ENCODE data around the gene RPH3AL. TPM values are rescaled to one million over a fixed set of nuclear protein-coding genes. Genes with fewer than 3 reads are reported as not detected.

RPH3AL gene
- total RNA-seq, 4 donors from 2014 or later, result 8.6 to 21.0 (median 17.4) TPM

- Histone ChIP-seq H3K27ac (no peak overlapping the region), H3K4me3 (no peak overlapping the region), H3K36me3 (no peaks in the 10 kb centered on the region), H3K4me1 (peaks cover 0 to 31% (median 4%) of the 10 kb centered on the region in 3 donors), H3K27me3 (peaks cover 16% of the 10 kb centered on the region), H3K9me3 (no peaks in the 10 kb centered on the region)
- WGBS, 2 donors (ENCODE audit: low coverage in 1 of 2), result 93 to 100% methylated on average over 8 to 11 of the region's 24 CpGs
- no peak for TF ChIP-seq POLR2AphosphoS5 (IDR thresholded peaks at IDR 0.05)
- no peak for TF ChIP-seq EP300 (IDR thresholded peaks at IDR 0.05)
- no peak for TF ChIP-seq POLR2A (IDR thresholded peaks at IDR 0.05)
- TF ChIP-seq CTCF (IDR thresholded peaks at IDR 0.05), result no peak
- ATAC-seq, result no peak
These were observed 88.8 kb downstream of the RPH3AL start for GRCh38 chr17:263773-264172.

DNA sequence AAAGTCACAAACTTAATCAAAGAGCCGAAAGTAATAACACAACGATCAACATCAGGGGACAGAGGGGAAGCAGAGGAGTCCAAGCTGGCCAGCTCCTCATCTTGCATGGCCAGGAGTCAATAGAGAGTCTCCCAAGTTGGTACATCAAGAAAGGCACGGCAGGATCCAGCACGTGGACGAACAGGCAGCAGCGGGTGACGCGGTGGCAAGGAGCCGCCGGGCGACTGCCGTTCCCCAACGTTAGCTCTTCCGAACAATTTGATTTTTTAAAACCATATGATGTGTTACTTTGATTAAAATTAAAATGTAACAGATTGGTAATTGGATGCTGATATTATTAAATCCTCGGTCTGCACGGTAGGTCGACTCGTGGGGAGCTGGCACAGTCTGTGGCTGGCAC is 89.3 kb downstream of the RPH3AL start:
- Histone ChIP-seq H3K4me3 (no peak overlapping the region), H3K27ac (no peak overlapping the region), H3K27me3 (peaks cover 16% of the 10 kb centered on the region), H3K36me3 (no peaks in the 10 kb centered on the region), H3K9me3 (no peaks in the 10 kb centered on the region), H3K4me1 (peaks cover 0 to 31% (median 4%) of the 10 kb centered on the region in 3 donors)
- ATAC-seq, result no peak
- TF ChIP-seq CTCF (IDR thresholded peaks at IDR 0.05), result no peak
- TF ChIP-seq EP300 (IDR thresholded peaks at IDR 0.05), result no peak
- TF ChIP-seq POLR2AphosphoS5 (IDR thresholded peaks at IDR 0.05), result no peak
- no peak for TF ChIP-seq POLR2A (IDR thresholded peaks at IDR 0.05)
- 97 to 99% methylated on average over 7 to 18 of the region's 18 CpGs for WGBS, 2 donors (ENCODE audit: low coverage in 1 of 2)

- no peaks in the 10 kb centered on the region for H3K9me3 ChIP-seq
- H3K4me3 ChIP-seq, result no peak overlapping the region
- H3K36me3 ChIP-seq, result no peaks in the 10 kb centered on the region
- H3K27ac ChIP-seq, result peak overlapping the region in 3 of 4 donors; percentile 35 to 59 (median 50)
- peaks cover 16% of the 10 kb centered on the region for H3K27me3 ChIP-seq
- no peak for ATAC-seq
- peaks cover 0 to 21% (median 0%) of the 10 kb centered on the region in 3 donors for H3K4me1 ChIP-seq
- TF ChIP-seq EP300 (IDR thresholded peaks at IDR 0.05) (no peak), POLR2A (IDR thresholded peaks at IDR 0.05) (no peak), CTCF (IDR thresholded peaks at IDR 0.05) (no peak), POLR2AphosphoS5 (IDR thresholded peaks at IDR 0.05) (no peak)
- 64 to 83% methylated on average over 4 to 7 of the region's 8 CpGs for whole genome bisulfite sequencing, 2 donors (ENCODE audit: low coverage in 1 of 2)
These were observed 91.0 kb downstream of the RPH3AL start for GRCh38 chr17:261635-262034.

DNA sequence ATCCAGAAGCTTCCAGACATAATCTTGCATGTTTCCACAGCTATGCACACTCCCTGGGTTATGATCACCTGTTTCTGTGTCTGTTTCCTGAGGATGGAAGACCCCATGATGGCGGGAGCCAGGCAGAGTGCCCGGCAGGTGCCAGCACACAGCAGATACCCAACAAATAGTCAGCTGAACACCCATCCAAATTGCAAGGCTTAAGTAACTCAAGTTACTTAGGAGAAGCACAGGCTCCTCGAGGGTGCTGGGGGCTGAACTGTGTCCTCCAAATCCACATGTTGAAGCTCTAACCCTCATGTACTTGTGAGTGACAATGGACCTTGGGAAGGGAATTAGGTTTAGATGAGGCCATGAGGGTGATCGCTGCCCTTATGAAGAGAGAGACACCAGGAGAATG is 91.7 kb downstream of the RPH3AL start:
- H3K36me3 ChIP-seq, result no peaks in the 10 kb centered on the region
- 67% methylated on average over 1 of the region's 4 CpGs; no CpG with 5 or more reads in 1 of the 2 donors for WGBS, 2 donors (ENCODE audit: low coverage in 1 of 2)
- H3K27ac ChIP-seq, result peak overlapping the region in 3 of 4 donors; percentile 35 to 59 (median 50)
- H3K9me3 ChIP-seq, result no peaks in the 10 kb centered on the region
- no peak for ATAC-seq
- peaks cover 0 to 14% (median 0%) of the 10 kb centered on the region in 3 donors for H3K4me1 ChIP-seq
- H3K4me3 ChIP-seq, result no peak overlapping the region
- TF ChIP-seq CTCF (IDR thresholded peaks at IDR 0.05) (no peak), EP300 (IDR thresholded peaks at IDR 0.05) (no peak), POLR2A (IDR thresholded peaks at IDR 0.05) (no peak), POLR2AphosphoS5 (IDR thresholded peaks at IDR 0.05) (no peak)
- H3K27me3 ChIP-seq, result peaks cover 16% of the 10 kb centered on the region

GRCh38 chr17:260031-260791 is 92.4 kb downstream of the RPH3AL start:
- no peaks in the 10 kb centered on the region for H3K9me3 ChIP-seq
- TF ChIP-seq EP300 (IDR thresholded peaks at IDR 0.05) (no peak), POLR2AphosphoS5 (IDR thresholded peaks at IDR 0.05) (no peak), CTCF (IDR thresholded peaks at IDR 0.05) (no peak), POLR2A (IDR thresholded peaks at IDR 0.05) (no peak)
- H3K4me3 ChIP-seq, result no peak overlapping the region
- ATAC-seq, result no peak
- WGBS, 2 donors (ENCODE audit: low coverage in 1 of 2), result 64 to 78% methylated on average over 1 to 5 of the region's 15 CpGs
- H3K4me1 ChIP-seq, result peaks cover 0 to 9% (median 0%) of the 10 kb centered on the region in 3 donors
- peaks cover 16% of the 10 kb centered on the region for H3K27me3 ChIP-seq
- H3K36me3 ChIP-seq, result no peaks in the 10 kb centered on the region
- peak overlapping the region in 3 of 4 donors; percentile 35 to 59 (median 50) for H3K27ac ChIP-seq

Data from gastroesophageal sphincter (tissue), 4 donors.